WTC11 (cell line): ENCODE results near the gene TMEM18. TPM values are rescaled to one million over a fixed set of nuclear protein-coding genes. Genes with fewer than 3 reads are reported as not detected.

Experiments used
- ATAC-seq: fragments of 200-7000 bp; cut with Tn5 transposase; 2 replicates; pipeline ENCODE4 v1.10.0; 2021; ENCODE audit warnings: mild to moderate bottlenecking, moderate library complexity
- CTCF ChIA-PET: fragments of 300-600 bp; sonication (Branson Sonifier 250); formaldehyde crosslinking; loops from one replicate; lab custom pipeline; 2021; ENCODE audit warnings: antibody characterized with exemption; lab: Charles Lee
- POLR2A ChIA-PET: fragments of 350-600 bp; sonication (Branson Sonifier 250); formaldehyde crosslinking; loops from one replicate; lab custom pipeline; 2021; ENCODE audit warnings: antibody characterized with exemption; lab: Charles Lee
- DNase-seq: peaks from one replicate; pipeline ENCODE4 v3.0.0; 2021; ENCODE audit warnings: low spot score
- H3K27ac Mint-ChIP-seq: 2 replicates; pipeline ENCODE4 v1.8.0; 2021; ENCODE audit warnings: mixed read lengths
- H3K27me3 Mint-ChIP-seq: 2 replicates; pipeline ENCODE4 v1.8.0; 2021; ENCODE audit warnings: low read depth, mild to moderate bottlenecking, moderate library complexity, mixed read lengths
- H3K36me3 Mint-ChIP-seq: 2 replicates; pipeline ENCODE4 v1.8.0; 2021; ENCODE audit warnings: mixed read lengths
- H3K4me1 Mint-ChIP-seq: 2 replicates; pipeline ENCODE4 v1.8.0; 2022; ENCODE audit warnings: mixed read lengths
- H3K4me3 Mint-ChIP-seq: 2 replicates; pipeline ENCODE4 v1.8.0; 2021; ENCODE audit warnings: mild to moderate bottlenecking, moderate library complexity, mixed read lengths
- H3K9me3 Mint-ChIP-seq: 2 replicates; pipeline ENCODE4 v1.8.0; 2021; ENCODE audit warnings: mixed read lengths
- CDX4 ChIP-seq: fragments of 250-450 bp; sonication (Bioruptor Pico); IDR thresholded peaks from 2 replicates; pipeline ENCODE4 v1.9.0; 2021; ENCODE audit warnings: moderate library complexity, mild to moderate bottlenecking, inconsistent platforms, borderline replicate concordance
- CREM ChIP-seq: sonication (generic); formaldehyde crosslinking; IDR thresholded peaks from 2 replicates; pipeline ENCODE4 v1.8.1; 2022; ENCODE audit warnings: mild to moderate bottlenecking, missing genetic modification reagents, moderate library complexity
- GABPB1 ChIP-seq: sonication (generic); formaldehyde crosslinking; IDR thresholded peaks from 2 replicates; pipeline ENCODE4 v1.8.1; 2023; ENCODE audit warnings: mild to moderate bottlenecking, missing genetic modification reagents
- GTF2I ChIP-seq: fragments of 250-450 bp; sonication (Bioruptor Pico); conservative IDR thresholded peaks from 2 replicates; pipeline ENCODE4 v1.4.0; 2021; ENCODE audit warnings: mild to moderate bottlenecking
- HMGA2 ChIP-seq: fragments of 250-450 bp; sonication (Bioruptor Pico); IDR thresholded peaks from 2 replicates; pipeline ENCODE4 v1.4.0; 2021; ENCODE audit warnings: mild to moderate bottlenecking, moderate library complexity
- JUN ChIP-seq: sonication (generic); formaldehyde crosslinking; IDR thresholded peaks from 2 replicates; pipeline ENCODE4 v1.8.0; 2023; ENCODE audit warnings: mild to moderate bottlenecking, missing genetic modification reagents
- PRRX2 ChIP-seq: fragments of 250-450 bp; sonication (Bioruptor Pico); IDR thresholded peaks from 2 replicates; pipeline ENCODE4 v1.8.0; 2021; ENCODE audit warnings: mild to moderate bottlenecking
- RORB ChIP-seq: fragments of 250-450 bp; sonication (Bioruptor Pico); IDR thresholded peaks from 2 replicates; pipeline ENCODE4 v1.9.0; 2021; ENCODE audit warnings: mild to moderate bottlenecking
- TCF7 ChIP-seq: sonication (generic); formaldehyde crosslinking; IDR thresholded peaks from 2 replicates; pipeline ENCODE4 v1.8.0; 2022; ENCODE audit warnings: mild to moderate bottlenecking, low read depth, missing genetic modification reagents, moderate library complexity
- TEAD1 ChIP-seq: sonication (generic); formaldehyde crosslinking; IDR thresholded peaks from 2 replicates; pipeline ENCODE4 v1.8.0; 2022; ENCODE audit warnings: mild to moderate bottlenecking, missing genetic modification reagents
- ZNF263 ChIP-seq: sonication (generic); formaldehyde crosslinking; IDR thresholded peaks from 2 replicates; pipeline ENCODE4 v1.8.1; 2022; ENCODE audit warnings: low read depth, mild to moderate bottlenecking, moderate library complexity, missing genetic modification reagents
- ZNF423 ChIP-seq: fragments of 250-450 bp; sonication (Bioruptor Pico); IDR thresholded peaks from 2 replicates; pipeline ENCODE4 v2.1.2; 2022; ENCODE audit warnings: mild to moderate bottlenecking, moderate library complexity
- ZNF532 ChIP-seq: fragments of 250-450 bp; sonication (Bioruptor Pico); IDR thresholded peaks from 2 replicates; pipeline ENCODE4 v1.9.0; 2021; ENCODE audit warnings: mild to moderate bottlenecking, borderline replicate concordance
- ZSCAN18 ChIP-seq: fragments of 250-450 bp; sonication (Bioruptor Pico); IDR thresholded peaks from 2 replicates; pipeline ENCODE4 v2.1.2; 2022; ENCODE audit warnings: mild to moderate bottlenecking, moderate library complexity
- total RNA-seq: library from RNA; stranded (reverse); gene quantifications from 3 replicates; pipeline ENCODE4 v1.2.3, GENCODE V29; 2021
- TF ChIP-seq, protein P1 (sequence below): sonication (generic); formaldehyde crosslinking; IDR thresholded peaks from 2 replicates; pipeline ENCODE4 v1.8.0; 2022; ENCODE audit warnings: mild to moderate bottlenecking, missing genetic modification reagents
- TF ChIP-seq, protein P2 (sequence below): sonication (generic); formaldehyde crosslinking; IDR thresholded peaks from 2 replicates; pipeline ENCODE4 v1.8.1; 2022; ENCODE audit warnings: low read depth, missing genetic modification reagents, borderline replicate concordance
- TF ChIP-seq, protein P3 (sequence below): sonication (generic); formaldehyde crosslinking; IDR thresholded peaks from 2 replicates; pipeline ENCODE4 v1.8.1; 2023; ENCODE audit warnings: mild to moderate bottlenecking, moderate library complexity, missing genetic modification reagents
- TF ChIP-seq, protein P4 (sequence below): sonication (generic); formaldehyde crosslinking; IDR thresholded peaks from 2 replicates; pipeline ENCODE4 v1.8.1; 2022; ENCODE audit warnings: mild to moderate bottlenecking, moderate library complexity, missing genetic modification reagents
- TF ChIP-seq, protein P5 (sequence below): fragments of 200-600 bp; IDR thresholded peaks from 2 replicates; pipeline ENCODE4 v1.8.0; 2022; ENCODE audit warnings: antibody characterized with exemption

Gene TMEM18
- total RNA-seq, 1 experiment from 2014 or later: 24.0 TPM

DNA sequence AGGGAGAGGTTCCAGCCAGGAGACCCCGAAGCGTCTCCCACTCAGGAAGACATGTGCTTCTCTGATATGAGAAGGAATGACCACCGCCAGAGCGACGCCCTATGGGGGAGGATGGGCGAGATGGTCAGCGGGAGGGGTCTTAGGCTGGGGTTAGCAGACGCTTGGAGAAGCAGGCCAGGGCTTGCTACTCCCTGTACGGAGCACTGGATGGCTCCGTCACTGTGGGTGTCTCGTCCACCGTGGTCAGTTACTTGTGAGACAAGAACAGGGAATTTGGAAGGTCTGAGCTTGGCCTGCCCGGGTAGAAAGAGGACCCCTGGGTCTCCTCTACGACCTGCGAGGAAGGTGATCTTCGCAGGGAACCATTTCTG is 39.8 kb downstream of the TMEM18 start:
- Mint-ChIP-seq H3K36me3 (peaks cover 4% of the 10 kb centered on the region), H3K4me3 (no peak overlapping the region), H3K27me3 (peaks cover 27% of the 10 kb centered on the region), H3K27ac (no peak overlapping the region), H3K9me3 (peaks cover 3% of the 10 kb centered on the region; the same call in 1 of the 2 replicates), H3K4me1 (peaks cover 9% of the 10 kb centered on the region)
- TF ChIP-seq JUN (CRISPR knock-in tag) (no peak), RORB (CRISPR knock-in tag) (no peak), TCF7 (CRISPR knock-in tag) (no peak), ZNF263 (no peak), ZNF423 (CRISPR knock-in tag) (no peak), TEAD1 (CRISPR knock-in tag) (no peak), HMGA2 (no peak), ZNF532 (CRISPR knock-in tag) (no peak), ZSCAN18 (CRISPR knock-in tag) (no peak), GABPB1 (CRISPR knock-in tag) (no peak), GTF2I (no peak), CREM (no peak), CDX4 (CRISPR knock-in tag) (no peak), PRRX2 (no peak)
- TF ChIP-seq, protein P1, sequence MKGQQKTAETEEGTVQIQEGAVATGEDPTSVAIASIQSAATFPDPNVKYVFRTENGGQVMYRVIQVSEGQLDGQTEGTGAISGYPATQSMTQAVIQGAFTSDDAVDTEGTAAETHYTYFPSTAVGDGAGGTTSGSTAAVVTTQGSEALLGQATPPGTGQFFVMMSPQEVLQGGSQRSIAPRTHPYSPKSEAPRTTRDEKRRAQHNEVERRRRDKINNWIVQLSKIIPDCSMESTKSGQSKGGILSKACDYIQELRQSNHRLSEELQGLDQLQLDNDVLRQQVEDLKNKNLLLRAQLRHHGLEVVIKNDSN (CRISPR knock-in tag): no peak
- TF ChIP-seq, protein P2, sequence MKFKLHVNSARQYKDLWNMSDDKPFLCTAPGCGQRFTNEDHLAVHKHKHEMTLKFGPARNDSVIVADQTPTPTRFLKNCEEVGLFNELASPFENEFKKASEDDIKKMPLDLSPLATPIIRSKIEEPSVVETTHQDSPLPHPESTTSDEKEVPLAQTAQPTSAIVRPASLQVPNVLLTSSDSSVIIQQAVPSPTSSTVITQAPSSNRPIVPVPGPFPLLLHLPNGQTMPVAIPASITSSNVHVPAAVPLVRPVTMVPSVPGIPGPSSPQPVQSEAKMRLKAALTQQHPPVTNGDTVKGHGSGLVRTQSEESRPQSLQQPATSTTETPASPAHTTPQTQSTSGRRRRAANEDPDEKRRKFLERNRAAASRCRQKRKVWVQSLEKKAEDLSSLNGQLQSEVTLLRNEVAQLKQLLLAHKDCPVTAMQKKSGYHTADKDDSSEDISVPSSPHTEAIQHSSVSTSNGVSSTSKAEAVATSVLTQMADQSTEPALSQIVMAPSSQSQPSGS (CRISPR knock-in tag): no peak
- TF ChIP-seq, protein P3, sequence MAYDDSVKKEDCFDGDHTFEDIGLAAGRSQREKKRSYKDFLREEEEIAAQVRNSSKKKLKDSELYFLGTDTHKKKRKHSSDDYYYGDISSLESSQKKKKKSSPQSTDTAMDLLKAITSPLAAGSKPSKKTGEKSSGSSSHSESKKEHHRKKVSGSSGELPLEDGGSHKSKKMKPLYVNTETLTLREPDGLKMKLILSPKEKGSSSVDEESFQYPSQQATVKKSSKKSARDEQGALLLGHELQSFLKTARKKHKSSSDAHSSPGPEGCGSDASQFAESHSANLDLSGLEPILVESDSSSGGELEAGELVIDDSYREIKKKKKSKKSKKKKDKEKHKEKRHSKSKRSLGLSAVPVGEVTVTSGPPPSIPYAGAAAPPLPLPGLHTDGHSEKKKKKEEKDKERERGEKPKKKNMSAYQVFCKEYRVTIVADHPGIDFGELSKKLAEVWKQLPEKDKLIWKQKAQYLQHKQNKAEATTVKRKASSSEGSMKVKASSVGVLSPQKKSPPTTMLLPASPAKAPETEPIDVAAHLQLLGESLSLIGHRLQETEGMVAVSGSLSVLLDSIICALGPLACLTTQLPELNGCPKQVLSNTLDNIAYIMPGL: no peak
- TF ChIP-seq, protein P4, sequence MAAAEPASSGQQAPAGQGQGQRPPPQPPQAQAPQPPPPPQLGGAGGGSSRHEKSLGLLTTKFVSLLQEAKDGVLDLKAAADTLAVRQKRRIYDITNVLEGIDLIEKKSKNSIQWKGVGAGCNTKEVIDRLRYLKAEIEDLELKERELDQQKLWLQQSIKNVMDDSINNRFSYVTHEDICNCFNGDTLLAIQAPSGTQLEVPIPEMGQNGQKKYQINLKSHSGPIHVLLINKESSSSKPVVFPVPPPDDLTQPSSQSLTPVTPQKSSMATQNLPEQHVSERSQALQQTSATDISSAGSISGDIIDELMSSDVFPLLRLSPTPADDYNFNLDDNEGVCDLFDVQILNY (CRISPR knock-in tag): no peak
- TF ChIP-seq, protein P5, sequence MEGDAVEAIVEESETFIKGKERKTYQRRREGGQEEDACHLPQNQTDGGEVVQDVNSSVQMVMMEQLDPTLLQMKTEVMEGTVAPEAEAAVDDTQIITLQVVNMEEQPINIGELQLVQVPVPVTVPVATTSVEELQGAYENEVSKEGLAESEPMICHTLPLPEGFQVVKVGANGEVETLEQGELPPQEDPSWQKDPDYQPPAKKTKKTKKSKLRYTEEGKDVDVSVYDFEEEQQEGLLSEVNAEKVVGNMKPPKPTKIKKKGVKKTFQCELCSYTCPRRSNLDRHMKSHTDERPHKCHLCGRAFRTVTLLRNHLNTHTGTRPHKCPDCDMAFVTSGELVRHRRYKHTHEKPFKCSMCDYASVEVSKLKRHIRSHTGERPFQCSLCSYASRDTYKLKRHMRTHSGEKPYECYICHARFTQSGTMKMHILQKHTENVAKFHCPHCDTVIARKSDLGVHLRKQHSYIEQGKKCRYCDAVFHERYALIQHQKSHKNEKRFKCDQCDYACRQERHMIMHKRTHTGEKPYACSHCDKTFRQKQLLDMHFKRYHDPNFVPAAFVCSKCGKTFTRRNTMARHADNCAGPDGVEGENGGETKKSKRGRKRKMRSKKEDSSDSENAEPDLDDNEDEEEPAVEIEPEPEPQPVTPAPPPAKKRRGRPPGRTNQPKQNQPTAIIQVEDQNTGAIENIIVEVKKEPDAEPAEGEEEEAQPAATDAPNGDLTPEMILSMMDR: no peak
- CTCF ChIA-PET: interaction anchor here (0.8 kb wide), 1 partner anchor 108 kb away, joined by 3 read pairs; no protein-coding TSS in a partner anchor
- POLR2A ChIA-PET: no interaction called here
- DNase-seq (no peak), ATAC-seq (no peak; the same call in 1 of the 2 replicates)
